Activated CD4-positive, CD25-positive, alpha-beta regulatory T cell treated with anti-CD3 and anti-CD28 coated beads, Interleukin-2, amount 50 U/mL, for 16 hours (primary cell): Measurements from ENCODE around the gene CDHR5.

Experiments used
- DNase-seq: peaks from one replicate; pipeline ENCODE4 v3.0.0-alpha.2; 2020; ENCODE audit warnings: low read depth, low spot score

Gene CDHR5

GRCh38 chr11:568306-569157, 56.2 kb downstream of the CDHR5 start:
- DNase-seq: peak; percentile 85

DNA sequence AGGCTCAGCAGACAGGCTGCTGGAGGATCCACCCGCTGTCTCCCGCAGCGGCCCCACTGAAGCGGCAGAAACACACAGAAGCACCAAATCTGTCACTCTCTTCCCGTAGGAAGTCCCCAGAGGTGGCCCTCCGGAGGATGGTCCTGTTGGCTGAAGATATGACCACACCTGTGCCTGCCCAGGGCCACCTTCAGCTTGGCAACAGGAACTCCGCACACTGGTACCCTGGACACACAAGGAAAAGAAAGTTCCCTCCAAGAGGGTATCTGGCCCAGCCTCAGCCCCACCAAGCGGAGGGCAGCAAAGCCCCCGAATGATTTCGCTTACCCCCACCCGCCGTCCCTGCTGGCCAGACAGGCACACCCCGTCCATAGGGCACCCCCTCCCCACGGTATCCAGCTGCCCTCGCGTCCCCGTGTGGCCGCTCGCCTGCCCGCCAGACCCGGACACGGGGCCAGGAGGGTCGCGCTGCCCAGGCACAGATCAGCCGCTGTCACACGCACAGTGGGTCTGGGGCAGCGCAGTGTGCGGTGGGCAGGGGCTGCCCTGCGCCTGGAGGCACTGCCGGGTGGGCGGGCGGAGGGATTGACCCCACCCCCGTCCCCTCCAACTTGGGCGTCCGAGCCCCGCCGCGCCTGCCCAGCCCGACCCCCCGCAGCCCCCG, 57.0 kb downstream of the CDHR5 start:
- no peak for DNase-seq

DNA sequence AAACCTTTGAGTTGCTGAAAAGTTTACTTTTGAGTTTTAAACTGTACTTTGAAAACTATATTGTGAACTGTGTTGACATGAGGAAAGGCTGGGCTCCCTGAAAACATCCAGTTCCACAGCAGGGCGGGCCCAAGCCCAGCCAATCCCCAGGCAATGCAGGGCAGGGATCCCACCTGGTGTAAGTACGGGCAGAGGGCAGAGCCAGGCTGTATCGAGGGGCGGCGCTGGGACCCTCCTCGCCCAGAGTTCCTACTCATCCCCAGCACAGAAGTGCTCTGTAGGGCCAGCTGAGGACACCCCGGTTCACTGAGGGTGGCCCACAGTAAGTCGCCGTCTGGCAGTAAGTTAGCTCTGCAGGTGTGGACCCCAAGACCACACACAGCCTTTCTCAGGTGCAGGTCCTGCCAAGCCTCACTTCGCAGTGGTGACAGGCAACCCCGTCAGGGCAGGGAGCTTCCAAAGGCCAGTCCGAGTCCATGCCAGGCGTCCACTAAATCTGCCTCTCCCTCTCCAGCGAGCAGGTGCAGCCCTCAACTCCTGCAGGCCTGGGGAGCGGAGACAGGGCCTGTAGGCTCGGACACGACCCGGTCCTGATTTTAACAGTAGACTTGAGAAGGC, 57.6 kb downstream of the CDHR5 start:
- no peak for DNase-seq
